IMR-90 (cell line): ENCODE measurements around the gene DDC. TPM values are rescaled to one million over a fixed set of nuclear protein-coding genes. Genes with fewer than 3 reads are reported as not detected.

Experiments
- ATAC-seq: fragments of 200-7000 bp; cut with Tn5 transposase; 2 replicates; pipeline ENCODE4 v1.9.1; 2020; ENCODE audit warnings: low read depth, mild to moderate bottlenecking, moderate library complexity
- BruUV-seq: library from RNA; stranded (reverse); fragments of 400-500 nt; replicated peaks from 2 replicates; lab custom pipeline; 2021; lab: Mats Ljungman, UMichigan
- CTCF ChIA-PET: fragments of 300-600 bp; formaldehyde crosslinking; extraction: SDS; loops from one replicate; lab custom pipeline; 2021; ENCODE audit warnings: antibody characterized with exemption; lab: Yijun Ruan, JAX
- POLR2A ChIA-PET: fragments of 300-600 bp; sonication (Branson Sonifier 250); formaldehyde crosslinking; loops from one replicate; lab custom pipeline; 2022; ENCODE audit warnings: antibody characterized with exemption; ENCODE audit not compliant: unreplicated experiment; lab: Charles Lee
- DNase-seq: peaks from one replicate; pipeline ENCODE4 v3.0.0; 2013
- H2AFZ ChIP-seq: replicated peaks from 2 replicates; pipeline ENCODE3; 2013; ENCODE audit warnings: low read length, mild to moderate bottlenecking; ENCODE audit not compliant: poor library complexity
- H2AK5ac ChIP-seq: 2 replicates; pipeline ENCODE4 v1.6.1; 2013; ENCODE audit warnings: low read depth, low read length, inconsistent platforms
- H2AK9ac ChIP-seq: replicated peaks from 2 replicates; pipeline ENCODE3; 2013; ENCODE audit warnings: mild to moderate bottlenecking, low read depth, low read length, moderate library complexity; ENCODE audit not compliant: poor library complexity
- H2BK120ac ChIP-seq: 2 replicates; pipeline ENCODE4 v1.6.1; 2013; ENCODE audit warnings: low read depth, low read length, inconsistent platforms
- H2BK15ac ChIP-seq: 3 replicates; pipeline ENCODE4 v1.6.1; 2013; ENCODE audit warnings: low read depth, low read length, inconsistent platforms
- H2BK20ac ChIP-seq: 2 replicates; pipeline ENCODE4 v1.6.1; 2013; ENCODE audit warnings: low read depth, mild to moderate bottlenecking, inconsistent platforms, low read length, moderate library complexity
- H2BK5ac ChIP-seq: 2 replicates; pipeline ENCODE4 v1.6.1; 2013; ENCODE audit warnings: mild to moderate bottlenecking, low read depth, low read length, inconsistent platforms; ENCODE audit not compliant: poor library complexity, severe bottlenecking
- H3K14ac ChIP-seq: replicated peaks from 2 replicates; pipeline ENCODE4 v1.6.1; 2013; ENCODE audit warnings: low read depth, low read length, inconsistent platforms
- H3K18ac ChIP-seq: 2 replicates; pipeline ENCODE4 v1.6.1; 2013; ENCODE audit warnings: low read depth, low read length, control low read depth
- H3K23ac ChIP-seq: 2 replicates; pipeline ENCODE4 v1.6.1; 2013; ENCODE audit warnings: low read depth, low read length, inconsistent platforms
- H3K27ac ChIP-seq: 2 replicates; pipeline ENCODE4 v1.5.1; 2013; ENCODE audit warnings: mild to moderate bottlenecking, control low read depth, low read length; ENCODE audit not compliant: insufficient read depth
- H3K27me3 ChIP-seq: 2 replicates; pipeline ENCODE4 v1.6.1; 2013; ENCODE audit warnings: low read length; ENCODE audit not compliant: control insufficient read depth, insufficient read depth
- H3K36me3 ChIP-seq: 2 replicates; pipeline ENCODE4 v1.6.1; 2013; ENCODE audit warnings: low read length, mixed read lengths; ENCODE audit not compliant: control insufficient read depth, insufficient read depth
- H3K4ac ChIP-seq: 2 replicates; pipeline ENCODE4 v1.6.1; 2013; ENCODE audit warnings: low read depth, low read length, inconsistent platforms
- H3K4me1 ChIP-seq: 2 replicates; pipeline ENCODE4 v1.6.1; 2013; ENCODE audit warnings: low read length, mixed read lengths; ENCODE audit not compliant: control insufficient read depth, insufficient read depth
- H3K4me2 ChIP-seq: 2 replicates; pipeline ENCODE4 v1.6.1; 2013; ENCODE audit warnings: low read depth, mild to moderate bottlenecking, control low read depth, low read length, moderate library complexity
- H3K4me3 ChIP-seq: 2 replicates; pipeline ENCODE4 v1.5.1; 2013; ENCODE audit warnings: low read depth, mild to moderate bottlenecking, control low read depth, low read length, moderate library complexity; ENCODE audit not compliant: insufficient read depth
- H3K56ac ChIP-seq: 2 replicates; pipeline ENCODE4 v1.6.1; 2013; ENCODE audit warnings: low read length, inconsistent platforms; ENCODE audit not compliant: insufficient read depth; ENCODE audit errors: extremely low read depth
- H3K79me1 ChIP-seq, 2 experiments: 2 replicates each; pipeline ENCODE4 v1.6.1; 2013; ENCODE audit warnings: low read length in 2 of 2, inconsistent platforms in 1 of 2, low read depth in 1 of 2
- H3K9ac ChIP-seq: 2 replicates; pipeline ENCODE4 v1.6.1; 2013; ENCODE audit warnings: low read depth, low read length, control low read depth
- H3K9me1 ChIP-seq: 2 replicates; pipeline ENCODE4 v1.6.1; 2013; ENCODE audit warnings: low read length, inconsistent platforms; ENCODE audit not compliant: insufficient read depth
- H3K9me3 ChIP-seq: 2 replicates; pipeline ENCODE4 v1.6.1; 2013; ENCODE audit warnings: low read length; ENCODE audit not compliant: control insufficient read depth, insufficient read depth
- H4K20me1 ChIP-seq: 2 replicates; pipeline ENCODE4 v1.6.1; 2013; ENCODE audit warnings: low read length, inconsistent platforms; ENCODE audit not compliant: insufficient read depth
- H4K5ac ChIP-seq: 2 replicates; pipeline ENCODE4 v1.6.1; 2013; ENCODE audit warnings: mild to moderate bottlenecking, low read depth, low read length, control low read depth
- H4K8ac ChIP-seq, 2 experiments: 2 replicates each; pipeline ENCODE4 v1.6.1; 2013; ENCODE audit warnings: low read depth in 2 of 2, low read length in 2 of 2, control low read depth in 1 of 2, inconsistent platforms in 1 of 2
- H4K91ac ChIP-seq: 2 replicates; pipeline ENCODE4 v1.6.1; 2013; ENCODE audit warnings: low read depth, low read length, inconsistent platforms; ENCODE audit not compliant: insufficient read depth
- CEBPB ChIP-seq: IDR thresholded peaks from 2 replicates; pipeline ENCODE4 v1.6.1; 2012; ENCODE audit warnings: low read depth, low read length, improper control_type of control experiment
- MAZ ChIP-seq: IDR thresholded peaks from 2 replicates; pipeline ENCODE4 v1.6.1; 2012; ENCODE audit warnings: low read depth, mild to moderate bottlenecking, low read length, improper control_type of control experiment, moderate library complexity, borderline replicate concordance
- MXI1 ChIP-seq: IDR thresholded peaks from 2 replicates; pipeline ENCODE4 v1.6.1; 2012; ENCODE audit warnings: low read depth, mild to moderate bottlenecking, low read length, moderate library complexity, borderline replicate concordance
- RAD21 ChIP-seq: IDR thresholded peaks from 2 replicates; pipeline ENCODE4 v1.6.1; 2012; ENCODE audit warnings: low read length, improper control_type of control experiment
- WGBS, 2 experiments: methylation state at CpG; one replicate each; pipeline versions ENCODE4 v1.1.5 to v1.1.7; 2013; ENCODE audit warnings: missing lambda C conversion rate in 2 of 2; ENCODE audit not compliant: insufficient read length in 1 of 2; ENCODE audit errors: extremely low coverage in 2 of 2; 5-methylcytosine and 5-hydroxymethylcytosine counted together
- dilution Hi-C: fragments of 300-500 bp; cut with HindIII; formaldehyde crosslinking; loops from one replicate; pipeline ENCODE4 v1.14.3; 2018; ENCODE audit warnings: low sequenced_read_pairs; ENCODE audit not compliant: unreplicated experiment
- in situ Hi-C: fragments of 300-500 bp; cut with MboI; formaldehyde crosslinking; loops from 3 replicates; pipeline ENCODE4 v1.14.3; 2019; ENCODE audit warnings: low sequenced_read_pairs, inconsistent platforms, mixed read lengths
- intact Hi-C: fragments of 100-400 bp; cut with micrococcal nuclease; formaldehyde crosslinking; loops from 2 replicates; pipeline ENCODE4 v1.10.0; 2022
- polyA plus RNA-seq, 3 experiments: library from polyadenylated mRNA; depleted of rRNA; stranded (reverse); fragments of >200 nt; gene quantifications; 2 replicates each; pipeline ENCODE4 v1.2.3, GENCODE V29; 2012; ENCODE audit warnings: low replicate concordance in 1 of 3
- total RNA-seq: library from RNA; depleted of rRNA; stranded (reverse); fragments of >200 nt; gene quantifications from 2 replicates; pipeline ENCODE4 v1.2.3, GENCODE V29; 2012

The DDC gene
- total and polyA plus RNA-seq, 2 of the 4 experiments (the other 2 are of a cell fraction): not detected

- H2AK5ac ChIP-seq: no peak overlapping the region
- no peaks in the 10 kb centered on the region for H3K4me1 ChIP-seq
- ChIA-PET CTCF (no interaction called here), POLR2A (no interaction called here)
- H2BK20ac ChIP-seq: no peak overlapping the region
- no peak overlapping the region for H3K18ac ChIP-seq
- no peak overlapping the region for H3K9ac ChIP-seq
- H2AFZ ChIP-seq: no peak overlapping the region
- in situ Hi-C loops: no loop called here
- H3K9me3 ChIP-seq: no peaks in the 10 kb centered on the region
- H3K9me1 ChIP-seq: no peaks in the 10 kb centered on the region
- H3K27ac ChIP-seq: no peak overlapping the region
- no peak overlapping the region for H3K4me2 ChIP-seq
- no peak for ATAC-seq
- H4K20me1 ChIP-seq: no peaks in the 10 kb centered on the region
- dilution Hi-C loops: no loop called here
- TF ChIP-seq MAZ (no peak), RAD21 (no peak), MXI1 (no peak), CEBPB (no peak)
- no peak overlapping the region for H3K4me3 ChIP-seq
- H3K79me1 ChIP-seq: no peaks in the 10 kb centered on the region
- no peak overlapping the region for H4K91ac ChIP-seq
- peaks cover 1% of the 10 kb centered on the region; the same call in 1 of the 2 replicates for H3K27me3 ChIP-seq
- H4K5ac ChIP-seq: no peak overlapping the region
- H3K4ac ChIP-seq: no peak overlapping the region
- no peak overlapping the region for H2AK9ac ChIP-seq
- no peak for DNase-seq
- intact Hi-C loops: loop anchor here (10.0 kb wide), 1 partner anchor 503 kb away; no protein-coding TSS in a partner anchor
- no peak overlapping the region for H2BK120ac ChIP-seq
- H3K23ac ChIP-seq: no peak overlapping the region
- no peak overlapping the region for H2BK5ac ChIP-seq
- no peak overlapping the region for H3K56ac ChIP-seq
- H3K36me3 ChIP-seq: no peaks in the 10 kb centered on the region
- BruUV-seq: no TSS peak
- 100% methylated on average over 1 of the region's 8 CpGs; no CpG with 5 or more reads in 1 of the 2 experiments for WGBS, 2 experiments
- H2BK15ac ChIP-seq: no peak overlapping the region
- H4K8ac ChIP-seq: no peak overlapping the region
- no peak overlapping the region for H3K14ac ChIP-seq
These were observed 83.3 kb downstream of the DDC start for GRCh38 chr7:50481867-50482266.
